Measurements from ENCODE around the gene METTL2B. TPM values are rescaled to one million over a fixed set of nuclear protein-coding genes. Genes with fewer than 3 reads are reported as not detected.
A peak's percentile ranks its signal among the peaks of the same experiment; 100 is the strongest.

Gene METTL2B
- total RNA-seq, 1 donor from 2014 or later: 34.2 TPM

DNA sequence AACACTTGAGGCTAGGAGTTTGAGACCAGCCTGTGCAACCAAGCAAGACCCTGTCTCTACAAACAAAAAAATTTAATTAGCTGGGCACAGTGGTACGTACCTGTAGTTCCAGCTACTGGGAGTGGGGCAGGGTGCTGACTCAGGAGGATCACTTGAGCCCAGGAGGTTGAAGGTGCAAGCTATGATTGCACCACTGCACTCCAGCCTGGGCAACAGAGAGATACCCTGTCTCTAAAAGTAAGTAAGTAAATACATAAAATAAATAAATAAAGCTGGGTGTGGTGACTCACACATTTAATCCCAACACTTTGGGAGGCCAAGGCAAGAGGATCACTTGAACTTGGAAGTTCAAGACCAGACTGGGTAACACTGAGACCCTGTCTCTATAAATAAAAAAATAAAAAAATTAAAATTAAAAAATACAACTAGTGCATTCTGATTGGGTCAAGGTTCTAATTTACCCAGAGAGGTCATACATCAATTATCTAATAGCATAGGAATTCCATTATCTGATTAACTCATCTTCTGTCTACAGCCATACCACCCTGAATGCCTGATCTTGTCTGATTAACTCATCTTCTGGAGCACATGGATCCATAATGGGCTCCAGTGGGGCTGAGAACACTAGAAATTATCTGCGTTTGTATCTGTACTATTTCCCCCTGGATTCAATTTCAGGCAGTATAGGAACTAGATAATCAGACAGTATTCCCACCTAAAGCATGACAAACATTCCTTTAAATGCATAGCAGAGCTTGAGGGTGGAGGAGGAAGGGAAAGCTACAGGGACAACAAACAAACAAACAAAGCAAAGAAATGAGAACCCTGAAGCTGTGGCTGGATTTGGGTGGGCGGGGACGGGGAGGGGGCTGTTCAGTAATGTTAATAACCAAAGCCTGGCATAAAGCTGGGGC is 41.9 kb upstream of the METTL2B start:
- no peaks in the 10 kb centered on the region for H3K36me3 ChIP-seq (ENCODE audit: control insufficient read depth, insufficient read depth, low read length)
- H3K27me3 ChIP-seq (ENCODE audit: control insufficient read depth, insufficient read depth, low read length): no peaks in the 10 kb centered on the region
- FAIRE-seq (no peak), DNase-seq (ENCODE audit: low read depth) (peak; percentile 34)
- TF ChIP-seq, protein P1, sequence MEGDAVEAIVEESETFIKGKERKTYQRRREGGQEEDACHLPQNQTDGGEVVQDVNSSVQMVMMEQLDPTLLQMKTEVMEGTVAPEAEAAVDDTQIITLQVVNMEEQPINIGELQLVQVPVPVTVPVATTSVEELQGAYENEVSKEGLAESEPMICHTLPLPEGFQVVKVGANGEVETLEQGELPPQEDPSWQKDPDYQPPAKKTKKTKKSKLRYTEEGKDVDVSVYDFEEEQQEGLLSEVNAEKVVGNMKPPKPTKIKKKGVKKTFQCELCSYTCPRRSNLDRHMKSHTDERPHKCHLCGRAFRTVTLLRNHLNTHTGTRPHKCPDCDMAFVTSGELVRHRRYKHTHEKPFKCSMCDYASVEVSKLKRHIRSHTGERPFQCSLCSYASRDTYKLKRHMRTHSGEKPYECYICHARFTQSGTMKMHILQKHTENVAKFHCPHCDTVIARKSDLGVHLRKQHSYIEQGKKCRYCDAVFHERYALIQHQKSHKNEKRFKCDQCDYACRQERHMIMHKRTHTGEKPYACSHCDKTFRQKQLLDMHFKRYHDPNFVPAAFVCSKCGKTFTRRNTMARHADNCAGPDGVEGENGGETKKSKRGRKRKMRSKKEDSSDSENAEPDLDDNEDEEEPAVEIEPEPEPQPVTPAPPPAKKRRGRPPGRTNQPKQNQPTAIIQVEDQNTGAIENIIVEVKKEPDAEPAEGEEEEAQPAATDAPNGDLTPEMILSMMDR (IDR thresholded peaks at IDR 0.05; ENCODE audit: insufficient read depth, low read length, severe bottlenecking): no peak
- H3K4me3 ChIP-seq (ENCODE audit: low read depth, low read length): no peak overlapping the region

DNA sequence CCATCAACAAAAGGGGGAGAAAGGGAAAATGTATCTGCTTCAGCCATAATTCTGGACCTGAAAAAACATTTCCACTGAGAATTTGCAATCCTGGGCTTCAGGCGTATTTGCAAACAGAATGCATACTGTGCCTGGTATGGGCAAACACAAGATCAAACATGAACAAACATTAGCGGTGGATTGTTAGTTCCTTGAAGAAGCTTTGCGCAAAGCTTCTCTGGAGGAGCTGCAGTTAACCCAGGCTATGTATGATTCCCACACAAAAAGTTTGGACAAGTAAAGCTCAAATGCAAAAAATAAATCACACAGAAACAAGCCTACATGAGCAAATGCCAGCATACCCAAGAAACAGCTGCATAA is 41.2 kb upstream of the METTL2B start:
- H3K4me3 ChIP-seq (ENCODE audit: low read depth, low read length): no peak overlapping the region
- DNase-seq (ENCODE audit: low read depth) (peak; percentile 62), FAIRE-seq (no peak)
- no peaks in the 10 kb centered on the region for H3K27me3 ChIP-seq (ENCODE audit: control insufficient read depth, insufficient read depth, low read length)
- TF ChIP-seq, protein P1 (IDR thresholded peaks at IDR 0.05; ENCODE audit: insufficient read depth, low read length, severe bottlenecking): no peak
- no peaks in the 10 kb centered on the region for H3K36me3 ChIP-seq (ENCODE audit: control insufficient read depth, insufficient read depth, low read length)

DNA sequence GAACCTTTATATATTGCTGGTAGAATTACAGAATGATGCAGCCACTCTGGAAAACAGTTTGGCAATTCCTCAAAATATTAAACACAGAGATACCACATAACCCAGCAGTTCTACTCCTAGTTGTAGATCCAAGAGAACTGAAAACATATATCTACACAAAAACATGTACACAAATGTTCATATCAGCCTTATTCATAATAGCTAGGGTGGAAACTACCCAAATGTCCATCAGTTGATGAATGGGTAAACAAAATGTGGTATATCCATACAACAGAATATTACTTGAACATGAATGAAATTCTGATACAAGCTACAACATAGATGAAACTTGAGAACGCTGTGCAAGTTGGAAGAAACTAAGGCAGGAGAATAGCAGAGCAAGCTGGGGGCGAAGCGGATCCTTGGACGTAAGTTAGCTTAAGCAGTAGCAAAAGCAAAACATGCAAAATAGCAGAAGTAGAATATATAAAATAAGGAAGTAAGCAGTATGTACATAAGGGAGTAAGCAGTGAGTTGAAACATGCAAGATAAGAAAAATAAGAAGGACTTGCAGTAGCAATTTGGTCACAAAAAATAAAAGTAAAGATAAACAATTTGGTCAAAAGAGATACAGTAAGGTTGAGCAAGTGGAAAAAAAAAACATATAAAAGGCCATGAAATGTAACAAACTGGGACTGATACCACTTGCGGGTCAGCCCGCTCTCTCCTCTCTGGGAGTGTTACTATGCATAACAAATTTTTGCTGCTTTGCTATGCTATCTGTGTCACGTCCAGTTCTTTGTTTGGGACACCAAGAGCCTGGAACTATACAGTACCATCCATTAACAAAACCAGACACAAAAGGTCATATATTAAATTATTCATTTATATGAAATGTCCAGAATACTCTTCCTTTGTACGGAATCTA is 38.9 kb upstream of the METTL2B start:
- FAIRE-seq (no peak), DNase-seq (ENCODE audit: low read depth) (no peak)
- TF ChIP-seq, protein P1 (IDR thresholded peaks at IDR 0.05; ENCODE audit: insufficient read depth, low read length, severe bottlenecking): no peak
- Histone ChIP-seq H3K27me3 (ENCODE audit: control insufficient read depth, insufficient read depth, low read length) (no peaks in the 10 kb centered on the region), H3K36me3 (ENCODE audit: control insufficient read depth, insufficient read depth, low read length) (no peaks in the 10 kb centered on the region), H3K4me3 (ENCODE audit: low read depth, low read length) (no peak overlapping the region)

DNA sequence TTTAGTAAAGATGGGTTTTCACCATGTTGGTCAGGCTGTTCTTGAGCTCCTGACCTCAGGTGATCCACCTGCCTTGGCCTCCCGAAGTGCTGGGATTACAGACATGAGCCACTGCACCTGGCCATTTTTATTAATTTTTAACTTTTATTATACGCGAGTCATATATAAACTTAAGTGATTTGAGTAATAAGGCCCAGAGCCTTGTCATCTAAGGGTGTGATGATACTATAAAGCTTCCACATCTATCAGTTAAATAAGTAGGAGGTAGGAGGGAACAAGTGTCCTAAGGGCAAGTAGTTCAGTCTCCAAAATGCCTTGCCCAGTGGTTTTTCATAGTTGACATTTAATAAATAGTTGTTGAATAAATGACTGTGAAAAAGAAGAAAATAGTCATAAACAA is 34.2 kb upstream of the METTL2B start:
- no peak for DNase-seq (ENCODE audit: low read depth)
- H3K36me3 ChIP-seq (ENCODE audit: control insufficient read depth, insufficient read depth, low read length): no peaks in the 10 kb centered on the region
- no peaks in the 10 kb centered on the region for H3K27me3 ChIP-seq (ENCODE audit: control insufficient read depth, insufficient read depth, low read length)
- no peak for FAIRE-seq
- TF ChIP-seq, protein P1 (IDR thresholded peaks at IDR 0.05; ENCODE audit: insufficient read depth, low read length, severe bottlenecking): no peak
- no peak overlapping the region for H3K4me3 ChIP-seq (ENCODE audit: low read depth, low read length)

DNA sequence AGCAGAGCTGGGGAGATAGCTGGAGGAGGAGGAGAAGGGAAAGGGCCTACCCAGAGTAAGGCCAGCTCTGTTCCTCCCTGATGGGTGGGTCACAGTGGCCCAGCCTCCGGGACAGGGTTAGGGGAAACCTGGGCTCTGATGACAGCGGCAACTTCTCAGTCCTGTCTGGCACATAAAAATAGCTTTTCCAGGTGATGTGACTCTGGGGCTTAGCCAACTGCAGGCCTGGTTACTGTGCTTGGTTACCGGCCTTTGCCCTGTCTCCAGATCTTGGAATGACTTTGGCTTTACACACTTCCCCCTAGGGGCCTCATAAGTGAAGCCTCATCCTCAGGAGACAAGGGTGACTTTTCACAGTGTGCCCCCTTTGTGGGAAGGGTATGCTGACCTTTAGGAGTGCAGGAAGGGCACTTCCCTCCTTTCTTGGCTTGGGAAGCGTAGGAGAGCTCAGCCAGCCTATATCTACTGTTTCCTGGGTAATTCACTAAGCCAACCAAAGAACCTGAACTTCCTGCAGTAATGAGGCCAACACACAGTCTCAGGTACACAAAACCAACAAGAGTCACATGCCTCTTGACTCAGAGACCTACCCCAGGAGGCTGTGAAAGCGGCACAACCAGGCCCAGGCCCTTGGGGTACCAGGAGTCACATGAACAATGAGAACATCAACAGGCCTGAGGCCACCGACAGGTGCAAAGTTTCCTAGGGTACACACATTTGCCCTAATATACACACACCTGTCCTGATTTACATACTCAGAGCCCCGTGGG is 32.5 kb upstream of the METTL2B start:
- DNase-seq (ENCODE audit: low read depth) (peak; percentile 55), FAIRE-seq (no peak)
- Histone ChIP-seq H3K27me3 (ENCODE audit: control insufficient read depth, insufficient read depth, low read length) (no peaks in the 10 kb centered on the region), H3K4me3 (ENCODE audit: low read depth, low read length) (no peak overlapping the region), H3K36me3 (ENCODE audit: control insufficient read depth, insufficient read depth, low read length) (no peaks in the 10 kb centered on the region)
- TF ChIP-seq, protein P1 (IDR thresholded peaks at IDR 0.05; ENCODE audit: insufficient read depth, low read length, severe bottlenecking): no peak
